ENCODE measurements around the gene MKX.
"Not testable (repeated sequence)": the region's sequence is repeated elsewhere in the genome, so short reads cannot be mapped to it uniquely, and the experiment has no call there.

MKX gene

GRCh38 chr10:27695088-27695487, 50.5 kb downstream of the MKX start:
- no peak for DNase-seq (ENCODE audit: low read depth in 2 of 2, low spot score in 1 of 2)

- no peak for DNase-seq (ENCODE audit: low read depth in 2 of 2, low spot score in 1 of 2)
Observed at GRCh38 chr10:27692663-27693062, 53.0 kb downstream of the MKX start.

- no peak for DNase-seq (ENCODE audit: low read depth in 2 of 2, low spot score in 1 of 2)
Observed at GRCh38 chr10:27688991-27689390, 56.6 kb downstream of the MKX start.

GRCh38 chr10:27688276-27688675, 57.3 kb downstream of the MKX start:
- no peak for DNase-seq (ENCODE audit: low read depth in 2 of 2, low spot score in 1 of 2)

- DNase-seq (ENCODE audit: low read depth in 2 of 2, low spot score in 1 of 2): no peak
Observed at GRCh38 chr10:27687743-27688142, 57.9 kb downstream of the MKX start.

- DNase-seq (ENCODE audit: low read depth in 2 of 2, low spot score in 1 of 2): no peak
Observed at GRCh38 chr10:27687326-27687725, 58.3 kb downstream of the MKX start.

- no peak for DNase-seq (ENCODE audit: low read depth in 2 of 2, low spot score in 1 of 2)
Observed at GRCh38 chr10:27685681-27686080, 59.9 kb downstream of the MKX start.

GRCh38 chr10:27683226-27683625, 62.4 kb downstream of the MKX start:
- no peak for DNase-seq (ENCODE audit: low read depth in 2 of 2, low spot score in 1 of 2)

GRCh38 chr10:27681795-27682194, 63.8 kb downstream of the MKX start:
- DNase-seq (ENCODE audit: low read depth in 2 of 2, low spot score in 1 of 2): not testable (repeated sequence)

- DNase-seq (ENCODE audit: low read depth in 2 of 2, low spot score in 1 of 2): no peak
Observed at GRCh38 chr10:27680691-27681605, 64.7 kb downstream of the MKX start.

- DNase-seq (ENCODE audit: low read depth in 2 of 2, low spot score in 1 of 2): no peak
Observed at GRCh38 chr10:27680006-27680557, 65.5 kb downstream of the MKX start.

- DNase-seq (ENCODE audit: low read depth in 2 of 2, low spot score in 1 of 2): no peak
Observed at GRCh38 chr10:27679369-27679912, 66.2 kb downstream of the MKX start.

- no peak for DNase-seq (ENCODE audit: low read depth in 2 of 2, low spot score in 1 of 2)
Observed at GRCh38 chr10:27678166-27678565, 67.5 kb downstream of the MKX start.

GRCh38 chr10:27673065-27673464, 72.6 kb downstream of the MKX start:
- no peak for DNase-seq (ENCODE audit: low read depth in 2 of 2, low spot score in 1 of 2)

- DNase-seq (ENCODE audit: low read depth in 2 of 2, low spot score in 1 of 2): no peak
Observed at GRCh38 chr10:27671821-27672220, 73.8 kb downstream of the MKX start.

GRCh38 chr10:27664461-27664860, 81.2 kb downstream of the MKX start:
- DNase-seq (ENCODE audit: low read depth in 2 of 2, low spot score in 1 of 2): no peak

- DNase-seq (ENCODE audit: low read depth in 2 of 2, low spot score in 1 of 2): no peak
Observed at GRCh38 chr10:27663621-27664020, 82.0 kb downstream of the MKX start.

- no peak for DNase-seq (ENCODE audit: low read depth in 2 of 2, low spot score in 1 of 2)
Observed at GRCh38 chr10:27661514-27662286, 83.9 kb downstream of the MKX start.

- no peak for DNase-seq (ENCODE audit: low read depth in 2 of 2, low spot score in 1 of 2)
Observed at GRCh38 chr10:27660711-27661110, 84.9 kb downstream of the MKX start.

GRCh38 chr10:27660268-27660667, 85.4 kb downstream of the MKX start:
- no peak for DNase-seq (ENCODE audit: low read depth in 2 of 2, low spot score in 1 of 2)

- DNase-seq (ENCODE audit: low read depth in 2 of 2, low spot score in 1 of 2): no peak
Observed at GRCh38 chr10:27659786-27660185, 85.8 kb downstream of the MKX start.

- no peak for DNase-seq (ENCODE audit: low read depth in 2 of 2, low spot score in 1 of 2)
Observed at GRCh38 chr10:27658788-27659187, 86.8 kb downstream of the MKX start.

All from stimulated activated CD8-positive, alpha-beta memory T cell treated with anti-CD3 and anti-CD28 coated beads, Interleukin-4, amount 100 ng/mL, for 1 hour (primary cell).